NK-92 (cell line): ENCODE data around the gene PCDH18.
"Not testable (repeated sequence)": the region's sequence is repeated elsewhere in the genome, so short reads cannot be mapped to it uniquely, and the experiment has no call there.

Experiments
- DNase-seq: peaks from one replicate; lab custom pipeline; 2025; ENCODE audit not compliant: unreplicated experiment; lab: John Stamatoyannopoulos, UW

Gene PCDH18

DNA sequence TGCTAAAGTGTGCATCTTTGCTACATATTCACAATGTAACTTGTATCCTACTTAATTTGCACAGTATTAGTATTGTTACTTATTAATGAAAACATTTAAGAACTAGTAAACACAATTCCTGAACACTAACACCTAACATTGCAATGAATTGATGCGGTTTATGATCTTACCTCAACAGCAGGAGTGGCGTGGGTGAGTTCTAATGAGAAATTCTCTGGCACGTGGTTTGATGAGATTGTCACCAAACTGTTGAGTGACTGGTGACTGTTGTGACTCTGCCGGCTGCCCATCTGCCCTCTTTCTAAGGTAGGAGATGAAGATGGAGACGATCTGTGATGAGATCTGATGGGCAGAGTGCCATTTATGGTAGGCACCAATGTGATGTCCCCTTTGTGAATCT lies 2.9 kb downstream of the PCDH18 start:
- no peak for DNase-seq

DNA sequence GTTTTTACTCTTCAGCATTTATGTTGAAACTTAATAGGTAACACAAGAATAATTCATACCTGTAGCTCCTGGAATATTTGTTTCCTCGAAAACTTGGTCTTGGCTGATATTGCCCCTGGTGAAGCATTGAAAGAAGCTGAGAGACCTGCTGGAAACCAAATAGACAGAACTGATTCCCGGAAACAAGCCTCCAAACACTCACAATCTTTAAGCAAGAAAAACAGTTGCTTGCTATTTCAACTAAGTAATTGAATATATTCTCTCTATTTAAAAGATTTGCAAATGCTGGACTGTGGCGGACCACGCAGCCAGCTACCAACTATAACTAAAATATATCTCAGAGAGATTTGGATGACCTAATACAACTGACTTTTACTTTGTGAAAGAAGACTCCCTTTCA lies 3.6 kb downstream of the PCDH18 start:
- DNase-seq: no peak

DNA sequence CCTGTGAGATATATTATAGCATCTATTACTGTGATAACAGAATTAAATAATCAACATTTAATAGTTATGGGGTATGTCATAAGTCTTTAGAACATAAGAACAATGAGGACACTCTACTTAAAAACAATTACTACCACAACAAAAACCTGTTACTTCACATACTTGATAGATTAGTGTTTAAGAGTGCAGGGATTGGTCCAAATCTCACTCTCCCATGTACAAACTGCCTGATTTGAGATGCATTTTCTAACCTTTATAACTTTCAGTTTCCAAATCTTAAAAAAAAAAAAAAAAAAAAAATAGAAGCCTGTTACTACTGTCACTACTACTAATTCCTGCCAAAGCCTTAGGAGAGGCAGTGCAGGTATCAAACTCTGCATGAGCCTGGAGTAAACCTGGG lies 5.6 kb downstream of the PCDH18 start:
- no peak for DNase-seq

DNA sequence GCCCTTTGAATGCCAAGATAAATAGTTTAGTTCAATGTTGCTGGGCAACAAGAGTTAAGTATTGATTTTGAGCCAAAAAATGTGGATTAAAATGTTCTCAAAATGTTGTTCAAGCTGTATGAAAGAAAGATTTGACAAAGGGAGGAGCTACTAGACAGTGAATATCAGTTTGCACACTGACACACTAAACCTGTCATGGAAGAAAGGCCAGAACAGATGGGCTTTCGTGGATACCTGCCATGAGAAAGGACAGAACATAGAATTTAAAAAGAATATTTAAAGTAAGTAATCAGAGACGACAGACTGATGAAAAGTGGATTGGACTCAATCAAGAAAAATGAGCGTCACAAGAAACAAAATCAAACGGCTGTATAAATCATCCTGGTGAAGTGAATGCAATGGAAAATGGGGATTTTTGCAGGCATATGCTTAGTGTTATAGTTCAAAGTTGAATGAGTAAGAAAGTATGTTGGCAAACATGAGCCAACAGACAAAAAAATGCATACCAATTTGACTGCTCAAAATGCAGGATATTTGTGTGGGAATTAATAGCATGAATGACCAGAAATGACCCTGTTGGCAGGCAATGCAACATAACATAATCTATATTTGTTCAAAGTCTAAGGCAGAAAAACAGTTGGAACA lies 7.4 kb downstream of the PCDH18 start:
- DNase-seq: no peak

DNA sequence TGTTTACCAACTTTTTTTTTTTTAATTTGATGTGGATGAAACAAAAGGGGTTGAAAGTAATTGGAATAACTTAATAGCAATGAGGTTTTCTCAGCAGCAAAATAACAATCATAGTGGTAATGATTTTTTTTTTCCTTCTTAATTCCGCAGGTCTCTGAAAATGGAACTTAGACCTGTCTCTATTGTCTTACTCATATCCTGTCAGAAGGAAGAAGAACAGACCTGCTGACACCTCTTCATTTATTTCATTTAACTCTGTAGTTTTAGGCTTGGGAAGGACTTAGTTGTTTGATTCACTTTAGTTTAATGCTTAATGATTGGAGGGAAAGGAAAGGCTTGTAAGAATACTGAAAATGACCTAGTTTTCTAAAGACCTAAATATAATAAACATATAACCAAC lies 9.0 kb downstream of the PCDH18 start:
- no peak for DNase-seq

DNA sequence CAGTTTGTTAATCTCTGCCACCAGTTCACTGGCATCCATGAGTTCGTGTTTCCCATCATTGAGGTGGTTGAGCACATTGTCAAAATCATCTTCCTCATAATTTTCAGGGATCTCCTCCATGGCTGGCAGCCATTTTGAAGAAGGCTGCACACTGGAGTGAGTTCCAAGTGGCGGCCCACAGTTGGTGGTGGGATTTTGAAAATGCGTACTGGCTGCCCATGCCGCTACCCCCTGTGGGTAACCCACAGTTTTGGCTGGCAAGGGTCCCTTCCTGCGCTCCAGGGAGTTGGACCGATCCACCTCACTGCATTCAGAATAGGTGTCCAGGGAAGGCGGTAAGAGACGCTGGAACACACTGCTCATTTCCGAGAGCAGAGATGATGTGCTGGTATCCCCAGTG lies 11.2 kb downstream of the PCDH18 start:
- DNase-seq: no peak

DNA sequence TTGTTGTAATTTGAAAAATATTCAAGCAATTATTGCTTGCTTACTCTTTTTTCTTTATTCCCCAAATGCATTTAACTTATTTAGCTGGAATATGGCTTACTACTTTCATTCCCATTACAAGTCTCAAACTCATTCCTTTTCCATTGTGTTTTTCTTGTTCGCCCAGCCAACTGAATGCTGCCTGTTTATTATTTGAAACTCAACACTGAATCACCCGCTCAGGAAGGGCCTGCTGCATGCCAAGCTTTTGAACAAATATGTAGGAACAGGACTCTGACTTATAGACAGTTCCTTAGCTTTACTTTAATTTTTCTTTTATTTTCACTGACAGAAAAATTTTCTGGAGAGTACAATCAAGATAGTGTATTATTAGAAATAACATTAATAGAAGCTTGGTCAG lies 12.9 kb downstream of the PCDH18 start:
- DNase-seq: no peak

DNA sequence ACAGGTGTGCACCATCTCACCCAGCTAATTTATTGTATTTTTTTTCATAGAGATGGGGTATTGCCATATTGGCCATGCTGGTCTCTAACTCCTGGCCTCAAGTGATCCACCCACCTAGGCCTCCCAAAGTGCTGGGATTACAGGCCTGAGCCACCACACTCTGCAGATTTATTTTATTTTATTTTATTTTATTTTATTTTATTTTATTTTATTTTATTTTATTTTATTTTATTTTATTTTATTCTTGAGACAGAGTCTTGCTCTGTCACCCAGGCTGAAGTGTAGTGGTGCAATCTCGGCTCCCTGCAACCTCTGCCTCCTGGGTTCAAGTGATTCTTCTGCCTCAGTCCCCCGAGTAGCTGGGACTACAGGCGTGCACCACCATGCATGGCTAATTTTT lies 15.0 kb downstream of the PCDH18 start:
- not testable (repeated sequence) for DNase-seq

DNA sequence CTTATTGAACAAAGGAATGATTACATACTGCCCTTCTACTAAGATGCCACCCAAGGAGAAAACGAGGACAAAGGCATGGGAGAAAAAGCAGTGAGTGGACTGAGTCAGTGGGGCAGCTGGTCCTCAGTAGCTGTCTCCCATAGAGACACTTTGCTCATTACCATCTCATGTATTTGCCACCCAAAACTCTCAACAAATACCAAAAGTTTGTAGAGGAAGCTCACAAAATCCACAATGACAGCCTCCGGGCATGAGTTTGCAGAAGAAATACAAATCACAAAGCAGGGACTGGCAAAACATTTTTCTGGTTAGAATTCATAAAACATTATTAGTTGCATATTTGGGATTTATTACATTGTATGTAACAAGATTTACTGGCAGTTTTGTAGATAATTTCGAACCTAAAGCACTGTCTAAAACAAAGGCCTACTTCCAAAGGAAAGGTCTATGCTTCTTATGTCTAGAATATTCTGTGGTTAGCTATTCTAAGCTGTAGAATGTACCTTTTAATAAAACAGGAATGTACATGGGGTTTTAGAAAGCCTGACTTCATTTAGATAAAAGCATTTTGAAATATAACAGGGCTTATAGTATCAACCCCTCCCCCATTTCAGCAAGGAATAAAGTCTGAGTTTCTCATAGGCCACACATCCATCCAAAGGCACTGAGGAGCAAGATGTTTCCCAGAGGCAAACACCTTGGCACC lies 17.7 kb downstream of the PCDH18 start:
- DNase-seq: no peak

DNA sequence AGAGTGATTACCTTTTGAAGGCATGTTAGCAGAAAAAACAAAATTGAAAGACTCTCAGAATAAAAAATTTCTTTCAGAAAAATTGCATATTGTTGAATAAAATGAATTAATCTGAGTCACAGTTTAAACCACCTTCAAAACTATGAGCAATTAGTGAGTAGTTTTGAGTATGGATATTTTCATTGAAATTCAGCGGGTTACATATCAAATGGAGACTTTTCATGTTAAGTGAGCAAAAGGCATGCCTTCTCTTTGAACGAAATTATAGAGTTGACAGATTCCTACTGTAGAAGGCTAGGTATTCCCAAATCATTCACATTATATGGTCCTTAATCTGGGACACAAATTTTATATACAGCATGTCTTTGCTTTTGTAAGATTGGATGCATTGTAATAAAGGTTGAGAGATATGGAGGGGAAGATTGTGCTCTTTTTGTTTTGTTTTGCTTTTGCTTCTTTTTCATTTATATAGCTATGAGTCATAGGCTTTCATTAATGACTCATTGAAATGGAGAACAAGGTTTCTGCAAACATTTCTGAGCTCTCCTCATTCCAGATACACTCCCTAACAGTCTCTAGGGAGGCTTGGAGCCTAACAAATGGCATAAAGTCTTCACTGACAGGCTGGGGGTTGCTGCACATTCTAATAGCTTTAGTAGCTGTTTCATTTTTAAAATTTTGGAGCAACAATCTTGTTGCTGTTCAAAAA lies 21.6 kb downstream of the PCDH18 start:
- no peak for DNase-seq

DNA sequence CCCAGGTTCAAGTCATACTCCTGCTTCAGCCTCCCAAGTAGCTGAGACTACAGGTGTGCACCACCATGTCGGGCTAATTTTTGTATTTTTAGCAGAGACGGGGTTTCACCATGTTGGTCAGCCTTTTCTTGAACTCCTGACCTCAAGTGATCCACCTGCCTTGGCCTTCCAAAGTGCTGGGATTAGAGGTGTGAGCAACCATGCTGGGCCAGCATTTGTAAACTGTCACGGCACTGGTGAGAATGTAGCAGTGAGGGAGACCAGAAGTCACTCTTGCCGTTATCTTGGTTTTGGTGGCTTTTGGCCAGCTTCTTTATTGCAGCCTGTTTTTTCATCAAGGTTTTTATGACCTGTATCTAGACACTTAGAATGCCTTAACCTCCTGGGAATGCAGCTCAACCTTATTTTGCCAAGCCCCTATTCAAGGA lies 22.4 kb downstream of the PCDH18 start:
- no peak for DNase-seq

DNA sequence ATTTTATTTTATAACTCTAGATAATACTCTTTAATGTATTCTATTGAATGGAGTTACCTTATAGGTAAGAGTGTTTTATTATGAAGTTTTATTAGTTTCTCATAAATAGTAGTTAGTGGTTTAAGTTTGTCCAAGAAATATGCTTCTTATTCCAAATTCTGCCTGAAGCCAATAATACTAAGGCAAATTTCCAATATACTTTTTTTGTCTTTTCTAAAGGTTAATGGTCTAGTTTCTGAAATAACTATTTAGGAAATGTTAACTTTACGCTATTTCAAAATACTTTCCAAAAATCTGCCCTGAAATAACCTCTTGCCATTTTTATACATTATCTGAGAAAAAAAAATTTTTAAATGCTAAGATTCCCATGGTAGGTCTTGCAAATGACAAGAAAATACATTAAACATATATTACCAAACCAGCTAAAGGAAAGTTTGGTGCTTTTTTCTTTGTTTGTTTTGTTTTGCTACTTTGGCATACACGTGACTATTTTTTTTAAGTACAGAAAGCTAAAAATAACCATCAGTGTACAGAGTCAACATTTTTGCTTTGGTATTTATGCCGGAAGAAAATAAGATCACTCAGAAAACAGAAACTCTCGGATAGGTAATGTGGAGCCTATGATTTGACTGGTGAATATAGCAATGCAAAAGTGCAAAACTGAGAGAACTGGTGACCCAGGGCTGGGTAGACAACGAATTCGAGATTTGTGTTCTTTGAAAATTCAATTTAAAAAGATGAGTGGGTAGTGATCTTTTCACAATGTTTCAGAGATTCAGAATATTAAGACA lies 29.8 kb downstream of the PCDH18 start:
- DNase-seq: no peak

DNA sequence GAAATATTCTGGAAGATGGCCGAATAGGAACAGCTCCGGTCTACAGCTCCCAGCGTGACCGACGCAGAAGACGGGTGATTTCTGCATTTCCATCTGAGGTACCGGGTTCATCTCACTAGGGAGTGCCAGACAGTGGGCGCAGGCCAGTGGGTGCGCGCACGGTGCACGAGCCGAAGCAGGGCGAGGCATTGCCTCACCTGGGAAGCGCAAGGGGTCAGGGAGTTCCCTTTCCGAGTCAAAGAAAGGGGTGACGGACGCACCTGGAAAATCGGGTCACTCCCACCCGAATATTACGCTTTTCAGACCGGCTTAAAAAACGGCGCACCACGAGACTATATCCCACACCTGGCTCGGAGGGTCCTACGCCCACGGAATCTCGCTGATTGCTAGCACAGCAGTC lies 36.0 kb downstream of the PCDH18 start:
- DNase-seq: not testable (repeated sequence)

DNA sequence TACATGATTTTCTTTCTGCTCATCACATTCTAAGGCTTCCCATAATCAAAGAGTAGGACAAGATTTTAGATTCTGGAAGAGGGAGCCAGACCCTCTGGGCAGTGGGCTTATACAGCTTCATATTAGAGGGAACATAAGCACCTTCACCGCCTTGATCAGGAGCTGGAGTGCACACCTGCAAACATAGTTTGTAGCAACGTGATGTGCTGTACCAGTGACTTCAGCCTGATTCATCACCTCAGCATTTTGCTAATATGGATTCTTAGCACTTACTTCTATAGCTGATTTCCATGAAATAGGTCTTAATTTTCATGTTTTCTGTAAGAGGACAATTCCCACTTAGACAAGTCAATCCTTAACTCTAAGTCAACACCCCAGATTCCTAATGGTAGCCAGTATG lies 36.7 kb downstream of the PCDH18 start:
- no peak for DNase-seq

DNA sequence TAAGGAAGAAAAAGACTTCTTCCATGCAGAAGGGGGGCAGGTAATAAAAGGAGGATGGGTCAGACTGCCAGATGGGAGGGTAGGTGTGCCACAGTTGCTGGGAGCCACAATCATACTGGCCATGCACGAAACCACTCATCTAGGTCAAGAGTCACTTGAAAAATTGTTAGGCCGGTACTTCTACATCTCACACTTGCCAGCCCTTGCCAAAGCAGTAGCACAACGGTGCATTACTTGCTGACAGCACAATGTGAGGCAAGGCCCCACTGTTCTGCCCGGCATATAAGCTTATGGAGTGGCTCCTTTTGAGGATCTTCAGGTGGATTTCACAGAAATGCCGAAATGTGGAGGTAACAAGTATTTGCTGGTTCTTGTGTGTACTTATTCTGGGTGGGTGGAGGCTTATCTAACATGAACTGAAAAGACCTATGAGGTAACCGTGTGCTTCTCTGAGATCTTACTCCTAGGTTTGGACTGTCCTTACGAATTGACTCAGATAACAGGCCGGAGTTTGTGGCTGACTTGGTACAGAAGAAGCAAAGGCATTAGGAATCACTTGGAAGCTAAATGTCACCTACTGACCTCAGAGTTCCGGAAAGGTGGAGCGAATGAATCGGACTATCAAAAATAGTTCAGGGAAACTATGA lies 48.9 kb downstream of the PCDH18 start:
- DNase-seq: not testable (repeated sequence)

DNA sequence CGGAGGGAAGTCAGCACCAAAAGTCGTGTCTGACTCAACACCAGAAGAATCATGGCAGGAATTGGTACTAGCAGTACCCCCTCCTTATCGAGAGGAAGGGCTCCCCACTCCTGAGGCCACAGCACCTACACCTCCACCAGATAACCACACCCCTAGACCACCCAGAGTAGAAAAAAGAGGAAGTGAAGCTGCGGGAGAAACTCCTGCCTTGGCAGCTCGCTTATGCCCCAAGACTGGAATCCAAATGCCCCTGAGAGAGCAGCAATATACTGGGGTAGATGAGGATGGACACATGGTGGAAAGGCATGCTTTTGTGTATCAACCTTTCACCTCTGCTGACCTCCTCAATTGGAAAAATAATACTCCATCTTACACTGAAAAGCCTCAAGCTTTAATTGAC lies 52.6 kb downstream of the PCDH18 start:
- DNase-seq: not testable (repeated sequence)

DNA sequence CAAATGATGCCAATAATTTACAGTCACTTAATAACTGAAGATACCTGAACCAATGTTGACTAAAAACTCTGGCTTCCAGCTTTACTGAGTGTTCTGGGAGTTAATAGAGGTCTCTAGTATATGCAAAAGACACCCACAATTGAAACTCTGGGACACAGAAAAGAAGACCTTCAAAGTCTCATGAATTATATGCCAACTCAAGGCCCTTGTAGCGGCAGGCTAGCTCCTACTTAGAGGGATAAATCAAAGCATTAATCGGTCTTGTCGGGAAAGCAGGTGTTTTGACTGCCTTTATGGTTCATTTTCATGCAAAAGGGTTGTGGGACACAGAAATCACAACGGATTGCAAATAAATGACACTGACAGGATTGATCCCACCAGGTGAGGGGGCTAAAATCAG lies 55.9 kb downstream of the PCDH18 start:
- DNase-seq: no peak

DNA sequence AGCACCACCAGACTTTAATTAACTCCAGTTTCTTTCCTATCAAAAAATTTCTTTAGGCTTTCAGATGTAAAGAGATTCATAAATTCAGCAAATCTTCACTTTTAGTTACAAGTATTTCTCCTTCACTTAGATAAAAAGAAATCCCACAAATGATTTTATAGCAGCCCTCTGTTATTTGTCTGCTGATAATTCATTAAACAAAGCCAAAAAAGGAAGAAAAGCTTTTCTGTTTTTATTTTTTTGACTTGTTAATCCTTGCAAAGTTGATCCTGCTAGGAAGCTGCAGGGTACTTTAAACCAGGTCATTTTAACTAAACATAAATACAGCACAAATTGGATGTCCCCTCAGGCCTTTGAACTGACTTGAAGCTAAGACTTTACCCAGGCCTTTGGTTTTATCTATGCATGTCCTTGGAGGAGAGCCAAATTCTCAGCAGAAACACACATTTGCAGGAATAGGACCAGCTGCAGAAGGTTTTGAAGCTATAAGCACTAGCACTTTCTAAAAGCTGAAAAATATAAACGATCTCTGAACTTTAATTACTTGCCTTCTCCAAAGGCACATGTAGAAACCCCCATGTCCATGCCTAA lies 57.5 kb downstream of the PCDH18 start:
- DNase-seq: no peak

DNA sequence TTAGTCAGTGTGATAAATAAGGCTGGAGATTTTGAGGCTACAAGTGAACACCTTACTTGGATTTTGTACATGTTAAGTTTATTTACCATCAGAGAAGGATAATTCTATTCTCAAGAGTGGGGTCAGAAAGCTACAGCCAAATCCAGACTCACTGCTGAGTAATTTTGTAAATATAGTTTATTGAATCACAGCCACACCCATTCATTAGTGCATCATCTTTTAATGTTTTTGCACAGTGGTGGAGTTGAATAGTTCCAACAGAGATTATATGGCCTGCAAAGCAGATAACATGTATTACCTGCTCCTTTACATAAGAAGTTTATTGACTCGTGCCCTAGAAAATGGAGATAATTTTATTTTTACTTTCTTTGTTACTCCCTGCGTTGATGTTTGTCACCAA lies 60.4 kb downstream of the PCDH18 start:
- no peak for DNase-seq

DNA sequence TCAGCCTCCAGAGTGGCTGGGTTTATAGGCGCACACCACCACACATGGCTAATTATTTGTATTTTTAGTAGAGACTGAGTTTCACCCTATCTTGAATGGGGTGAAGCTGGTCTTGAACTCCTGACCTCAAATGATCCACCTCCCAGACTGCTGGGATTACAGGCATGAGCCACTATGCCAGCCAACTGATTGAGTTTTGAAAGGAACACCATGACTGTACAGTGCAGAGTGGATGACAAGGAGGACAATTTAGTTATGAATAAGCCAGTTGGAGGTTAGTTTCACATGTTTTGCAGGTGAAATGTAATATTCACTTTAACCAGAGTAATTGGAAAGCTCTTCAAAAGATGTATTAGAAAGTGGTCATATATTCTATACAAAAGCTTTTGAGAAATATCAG lies 60.8 kb downstream of the PCDH18 start:
- DNase-seq: no peak

DNA sequence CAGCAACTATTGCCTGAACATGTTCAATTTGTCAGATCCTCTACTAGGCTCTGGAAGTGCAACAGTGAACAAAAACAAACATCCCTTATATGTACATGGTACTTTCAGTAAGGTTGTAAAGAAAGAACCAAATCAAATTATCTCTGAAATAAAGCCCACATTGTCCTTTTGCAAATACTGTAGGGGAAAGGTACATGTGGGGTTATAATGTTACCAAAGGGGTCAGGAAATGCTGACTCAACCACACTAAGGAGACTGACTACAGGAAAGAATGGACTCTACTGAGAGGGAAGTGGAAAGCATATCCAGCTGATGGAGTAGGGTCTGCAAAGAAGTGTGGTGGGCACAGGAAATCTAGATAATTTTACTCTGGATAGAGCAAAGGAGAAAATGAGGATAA lies 61.5 kb downstream of the PCDH18 start:
- no peak for DNase-seq
